ENCODE measurements around the gene APOLD1.
"Not testable (repeated sequence)": the region's sequence is repeated elsewhere in the genome, so short reads cannot be mapped to it uniquely, and the experiment has no call there.

Gene APOLD1

GRCh38 chr12:12807970-12808702 lies 22.7 kb downstream of the APOLD1 start:
- peak; percentile 5 for DNase-seq

- no peak for DNase-seq
These were observed 25.1 kb downstream of the APOLD1 start for GRCh38 chr12:12810553-12811021.

GRCh38 chr12:12811343-12811742 lies 25.9 kb downstream of the APOLD1 start:
- DNase-seq, result no peak

GRCh38 chr12:12812174-12812573 lies 26.7 kb downstream of the APOLD1 start:
- no peak for DNase-seq

GRCh38 chr12:12812618-12813119 lies 27.2 kb downstream of the APOLD1 start:
- DNase-seq, result no peak

GRCh38 chr12:12813120-12814101 lies 28.0 kb downstream of the APOLD1 start, which contains the start of gene DDX47:
TSS of gene DDX47 (plus strand) at chr12:12813346. CDS start at chr12:12813368, 22 bp downstream.
- DNase-seq, result peak; percentile 96

GRCh38 chr12:12817616-12818015 lies 32.2 kb downstream of the APOLD1 start:
- DNase-seq, result no peak

- DNase-seq, result no peak
These were observed 33.2 kb downstream of the APOLD1 start for GRCh38 chr12:12818701-12819100.

GRCh38 chr12:12819221-12819620 lies 33.8 kb downstream of the APOLD1 start:
- DNase-seq, result no peak

- no peak for DNase-seq
These were observed 34.4 kb downstream of the APOLD1 start for GRCh38 chr12:12819752-12820311.

- DNase-seq, result not testable (repeated sequence)
These were observed 34.9 kb downstream of the APOLD1 start for GRCh38 chr12:12820376-12820775.

- DNase-seq, result no peak
These were observed 36.5 kb downstream of the APOLD1 start for GRCh38 chr12:12821975-12822374.

- DNase-seq, result no peak
These were observed 37.4 kb downstream of the APOLD1 start for GRCh38 chr12:12822886-12823285.

- no peak for DNase-seq
These were observed 37.8 kb downstream of the APOLD1 start for GRCh38 chr12:12823300-12823699.

GRCh38 chr12:12823811-12824210 lies 38.4 kb downstream of the APOLD1 start:
- no peak for DNase-seq

GRCh38 chr12:12835378-12836146 lies 50.1 kb downstream of the APOLD1 start:
- no peak for DNase-seq

- DNase-seq, result no peak
These were observed 51.1 kb downstream of the APOLD1 start for GRCh38 chr12:12836571-12836970.

GRCh38 chr12:12837025-12837812 lies 51.8 kb downstream of the APOLD1 start:
- DNase-seq, result no peak

- DNase-seq, result no peak
These were observed 52.3 kb downstream of the APOLD1 start for GRCh38 chr12:12837813-12838153.

GRCh38 chr12:12839003-12839395 lies 53.5 kb downstream of the APOLD1 start:
- no peak for DNase-seq

- DNase-seq, result not testable (repeated sequence)
These were observed 54.0 kb downstream of the APOLD1 start for GRCh38 chr12:12839439-12839838.

All from effector CD8-positive, alpha-beta T cell (primary cell).